WTC11 (cell line): ENCODE results near the gene MGAT4C. TPM values are rescaled to one million over a fixed set of nuclear protein-coding genes. Genes with fewer than 3 reads are reported as not detected.

Experiments
- ATAC-seq: fragments of 200-7000 bp; cut with Tn5 transposase; 2 replicates; pipeline ENCODE4 v1.10.0; 2021; ENCODE audit warnings: mild to moderate bottlenecking, moderate library complexity
- CTCF ChIA-PET: fragments of 300-600 bp; sonication (Branson Sonifier 250); formaldehyde crosslinking; loops from one replicate; lab custom pipeline; 2021; ENCODE audit warnings: antibody characterized with exemption; lab: Charles Lee
- POLR2A ChIA-PET: fragments of 350-600 bp; sonication (Branson Sonifier 250); formaldehyde crosslinking; loops from one replicate; lab custom pipeline; 2021; ENCODE audit warnings: antibody characterized with exemption; lab: Charles Lee
- DNase-seq: peaks from one replicate; pipeline ENCODE4 v3.0.0; 2021; ENCODE audit warnings: low spot score
- H3K27ac Mint-ChIP-seq: 2 replicates; pipeline ENCODE4 v1.8.0; 2021; ENCODE audit warnings: mixed read lengths
- H3K27me3 Mint-ChIP-seq: 2 replicates; pipeline ENCODE4 v1.8.0; 2021; ENCODE audit warnings: low read depth, mild to moderate bottlenecking, moderate library complexity, mixed read lengths
- H3K36me3 Mint-ChIP-seq: 2 replicates; pipeline ENCODE4 v1.8.0; 2021; ENCODE audit warnings: mixed read lengths
- H3K4me1 Mint-ChIP-seq: 2 replicates; pipeline ENCODE4 v1.8.0; 2022; ENCODE audit warnings: mixed read lengths
- H3K4me3 Mint-ChIP-seq: 2 replicates; pipeline ENCODE4 v1.8.0; 2021; ENCODE audit warnings: mild to moderate bottlenecking, moderate library complexity, mixed read lengths
- H3K9me3 Mint-ChIP-seq: 2 replicates; pipeline ENCODE4 v1.8.0; 2021; ENCODE audit warnings: mixed read lengths
- E2F1 ChIP-seq: sonication (generic); formaldehyde crosslinking; IDR thresholded peaks from 2 replicates; pipeline ENCODE4 v1.8.0; 2022; ENCODE audit warnings: mild to moderate bottlenecking, missing genetic modification reagents
- ELF4 ChIP-seq: sonication (generic); formaldehyde crosslinking; IDR thresholded peaks from 2 replicates; pipeline ENCODE4 v1.8.1; 2022; ENCODE audit warnings: low read depth, mild to moderate bottlenecking, moderate library complexity, missing genetic modification reagents
- ESRRA ChIP-seq: sonication (generic); formaldehyde crosslinking; IDR thresholded peaks from 2 replicates; pipeline ENCODE4 v1.8.1; 2022; ENCODE audit warnings: mild to moderate bottlenecking, missing genetic modification reagents, borderline replicate concordance
- FOXK1 ChIP-seq: sonication (generic); formaldehyde crosslinking; IDR thresholded peaks from 2 replicates; pipeline ENCODE4 v1.8.0; 2022; ENCODE audit warnings: mild to moderate bottlenecking, moderate library complexity, missing genetic modification reagents
- HMGXB4 ChIP-seq: sonication (generic); formaldehyde crosslinking; IDR thresholded peaks from 2 replicates; pipeline ENCODE4 v1.8.1; 2023; ENCODE audit warnings: mild to moderate bottlenecking, moderate library complexity, missing genetic modification reagents
- IRF2 ChIP-seq: sonication (generic); formaldehyde crosslinking; IDR thresholded peaks from 2 replicates; pipeline ENCODE4 v1.8.0; 2022; ENCODE audit warnings: low read depth, missing genetic modification reagents, borderline replicate concordance
- MXD4 ChIP-seq: fragments of 250-450 bp; sonication (Bioruptor Pico); IDR thresholded peaks from 2 replicates; pipeline ENCODE4 v1.8.0; 2021; ENCODE audit warnings: mild to moderate bottlenecking, moderate library complexity, borderline replicate concordance
- MYBL2 ChIP-seq: sonication (generic); formaldehyde crosslinking; IDR thresholded peaks from 2 replicates; pipeline ENCODE4 v1.8.1; 2023; ENCODE audit warnings: mild to moderate bottlenecking, moderate library complexity, missing genetic modification reagents
- NR2C2 ChIP-seq: sonication (generic); formaldehyde crosslinking; IDR thresholded peaks from 2 replicates; pipeline ENCODE4 v1.8.0; 2022; ENCODE audit warnings: mild to moderate bottlenecking, missing genetic modification reagents
- RORB ChIP-seq: fragments of 250-450 bp; sonication (Bioruptor Pico); IDR thresholded peaks from 2 replicates; pipeline ENCODE4 v1.9.0; 2021; ENCODE audit warnings: mild to moderate bottlenecking
- SMAD4 ChIP-seq: sonication (generic); formaldehyde crosslinking; IDR thresholded peaks from 2 replicates; pipeline ENCODE4 v1.8.0; 2022; ENCODE audit warnings: mild to moderate bottlenecking, missing genetic modification reagents
- ZBTB21 ChIP-seq: sonication (generic); formaldehyde crosslinking; IDR thresholded peaks from 2 replicates; pipeline ENCODE4 v1.8.1; 2023; ENCODE audit warnings: mild to moderate bottlenecking, missing genetic modification reagents, borderline replicate concordance
- ZNF425 ChIP-seq: fragments of 250-450 bp; sonication (Bioruptor Pico); conservative IDR thresholded peaks from 2 replicates; pipeline ENCODE4 v1.9.0; 2021; ENCODE audit warnings: mild to moderate bottlenecking
- ZNF512 ChIP-seq: sonication (generic); formaldehyde crosslinking; IDR thresholded peaks from 2 replicates; pipeline ENCODE4 v1.8.1; 2022; ENCODE audit warnings: missing genetic modification reagents, borderline replicate concordance
- ZNF532 ChIP-seq: fragments of 250-450 bp; sonication (Bioruptor Pico); IDR thresholded peaks from 2 replicates; pipeline ENCODE4 v1.9.0; 2021; ENCODE audit warnings: mild to moderate bottlenecking, borderline replicate concordance
- total RNA-seq: library from RNA; stranded (reverse); gene quantifications from 3 replicates; pipeline ENCODE4 v1.2.3, GENCODE V29; 2021

The MGAT4C gene
- total RNA-seq, 1 experiment from 2014 or later, result 4.8 TPM

DNA sequence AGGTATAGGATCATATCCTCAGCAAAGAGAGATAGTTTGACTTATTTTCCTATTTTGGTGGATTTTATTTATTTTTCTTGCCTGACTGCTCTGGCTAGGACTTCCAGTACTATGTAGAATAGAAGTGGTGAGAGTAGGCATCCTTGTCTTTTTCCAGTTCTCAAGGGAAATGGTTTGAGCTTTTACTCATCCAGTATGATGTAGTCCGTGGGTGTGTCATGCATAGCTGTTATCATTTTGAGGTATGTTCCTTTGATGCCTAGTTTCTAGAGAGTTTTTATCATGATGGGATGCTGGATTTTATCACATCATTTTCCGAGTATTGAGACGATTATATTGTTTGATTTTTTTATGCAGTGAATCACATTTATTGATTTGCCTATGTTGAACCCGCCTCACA, 97.2 kb downstream of the MGAT4C start:
- Mint-ChIP-seq H3K27me3 (no peaks in the 10 kb centered on the region), H3K27ac (no peak overlapping the region)
- POLR2A ChIA-PET, result no interaction called here

DNA sequence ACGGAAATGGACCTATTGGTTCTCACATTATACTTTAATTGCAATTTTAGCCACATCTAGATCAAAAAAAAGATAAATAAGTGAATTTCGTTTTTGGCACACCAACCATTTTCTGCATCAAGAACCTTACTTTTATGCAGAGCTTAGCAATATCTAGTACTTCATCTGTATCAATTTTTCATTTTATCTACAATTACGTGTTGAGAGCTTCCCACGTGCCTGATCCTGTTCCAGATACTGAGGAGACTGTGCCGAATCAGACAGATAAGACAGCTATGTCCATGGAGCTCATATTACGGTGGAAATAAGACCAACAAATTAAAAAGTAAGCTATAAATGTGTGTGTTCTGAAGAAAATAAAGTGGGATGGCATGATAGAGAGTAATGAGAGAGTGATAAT, 101.6 kb downstream of the MGAT4C start:
- CTCF ChIA-PET, result no interaction called here
- TF ChIP-seq MXD4 (CRISPR knock-in tag) (no peak), MYBL2 (CRISPR knock-in tag) (no peak), RORB (CRISPR knock-in tag) (no peak), ELF4 (CRISPR knock-in tag) (no peak), HMGXB4 (CRISPR knock-in tag) (no peak), ZNF512 (CRISPR knock-in tag) (no peak), FOXK1 (CRISPR knock-in tag) (no peak)
- peaks cover 6% of the 10 kb centered on the region for H3K4me1 Mint-ChIP-seq
- POLR2A ChIA-PET, result no interaction called here
- no peaks in the 10 kb centered on the region for H3K27me3 Mint-ChIP-seq
- H3K36me3 Mint-ChIP-seq, result no peaks in the 10 kb centered on the region
- 0 out of 2 replicates have a peak, but pooled peaks cover 4% of the 10 kb centered on the region for H3K9me3 Mint-ChIP-seq
- no peak for ATAC-seq
- H3K4me3 Mint-ChIP-seq, result no peak overlapping the region
- no peak overlapping the region for H3K27ac Mint-ChIP-seq
- no peak for DNase-seq

More for the DNA sequence above, 97.2 kb downstream of the MGAT4C start:
- CTCF ChIA-PET, result no interaction called here
- 0 out of 2 replicates have a peak, but pooled peaks cover 5% of the 10 kb centered on the region for H3K9me3 Mint-ChIP-seq
- H3K36me3 Mint-ChIP-seq, result no peaks in the 10 kb centered on the region
- H3K4me1 Mint-ChIP-seq, result peaks cover 5% of the 10 kb centered on the region
- no peak for TF ChIP-seq NR2C2 (CRISPR knock-in tag)
- TF ChIP-seq ESRRA, result no peak
- no peak for TF ChIP-seq SMAD4 (CRISPR knock-in tag)
- TF ChIP-seq HMGXB4 (CRISPR knock-in tag), result no peak
- no peak for TF ChIP-seq ZNF425 (CRISPR knock-in tag)
- no peak for TF ChIP-seq E2F1 (CRISPR knock-in tag)
- TF ChIP-seq IRF2 (CRISPR knock-in tag), result no peak
- DNase-seq (no peak), ATAC-seq (no peak)
- H3K4me3 Mint-ChIP-seq, result no peak overlapping the region

DNA sequence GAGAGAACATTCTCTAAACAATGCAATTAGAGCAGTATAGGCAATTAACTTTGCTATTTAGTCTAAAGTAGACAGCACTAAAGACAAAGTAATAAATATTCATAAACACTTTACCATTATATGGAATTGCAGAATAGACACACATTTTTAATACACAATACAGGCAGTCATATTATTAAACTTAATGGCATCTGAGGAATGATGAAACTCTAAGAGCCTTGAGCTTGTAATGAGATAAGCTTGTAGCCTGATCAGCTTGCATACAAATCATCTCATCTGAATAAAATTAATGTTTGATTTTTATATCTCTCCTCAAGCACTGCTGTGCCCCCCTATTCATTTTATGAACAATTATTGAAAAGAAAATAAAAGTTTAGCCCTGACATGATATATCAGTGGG, 107.6 kb downstream of the MGAT4C start:
- H3K27ac Mint-ChIP-seq, result no peak overlapping the region
- DNase-seq (no peak), ATAC-seq (no peak)
- H3K36me3 Mint-ChIP-seq, result no peaks in the 10 kb centered on the region
- CTCF ChIA-PET, result no interaction called here
- peaks cover 8% of the 10 kb centered on the region; the same call in 1 of the 2 replicates for H3K9me3 Mint-ChIP-seq
- no peak overlapping the region for H3K4me3 Mint-ChIP-seq
- H3K4me1 Mint-ChIP-seq, result peaks cover 18% of the 10 kb centered on the region
- POLR2A ChIA-PET, result no interaction called here
- no peaks in the 10 kb centered on the region for H3K27me3 Mint-ChIP-seq
- TF ChIP-seq ZNF532 (CRISPR knock-in tag) (no peak), ZBTB21 (CRISPR knock-in tag) (no peak), NR2C2 (CRISPR knock-in tag) (no peak)
